IgD-negative memory B cell (primary cell): ENCODE data around the gene M6PR. TPM values are rescaled to one million over a fixed set of nuclear protein-coding genes. Genes with fewer than 3 reads are reported as not detected.
"Not testable (repeated sequence)": the region's sequence is repeated elsewhere in the genome, so short reads cannot be mapped to it uniquely, and the experiment has no call there.

ENCODE experiments used
- H3K27ac Mint-ChIP-seq, 3 donors: one replicate each; pipeline ENCODE4 v1.8.0; 2020 to 2022; ENCODE audit warnings: mild to moderate bottlenecking in 3 of 3, mixed read lengths in 3 of 3, moderate library complexity in 1 of 3
- H3K27me3 Mint-ChIP-seq: one replicate; pipeline ENCODE4 v1.8.0; 2021; ENCODE audit warnings: mixed read lengths
- H3K36me3 Mint-ChIP-seq: one replicate; pipeline ENCODE4 v1.8.0; 2020; ENCODE audit warnings: mild to moderate bottlenecking, mixed read lengths
- H3K4me1 Mint-ChIP-seq, 3 donors: one replicate each; pipeline ENCODE4 v1.8.0; 2020 to 2022; ENCODE audit warnings: mixed read lengths in 3 of 3, mild to moderate bottlenecking in 1 of 3
- H3K4me3 Mint-ChIP-seq, 4 donors: one replicate each; pipeline ENCODE4 v1.8.0; 2020 to 2022; ENCODE audit warnings: mild to moderate bottlenecking in 4 of 4, mixed read lengths in 4 of 4, moderate library complexity in 3 of 4
- H3K9me3 Mint-ChIP-seq, 3 donors: one replicate each; pipeline ENCODE4 v1.8.0; 2020 to 2021; ENCODE audit warnings: mixed read lengths in 3 of 3, mild to moderate bottlenecking in 1 of 3
- polyA plus RNA-seq: library from polyadenylated mRNA; unstranded; fragments of 300-500 nt; fragmentation: Illumina TruSeq; gene quantifications from one replicate; pipeline ENCODE4 v1.2.3, GENCODE V29; 2021

M6PR gene
- polyA plus RNA-seq, 1 donor from 2014 or later, result 186 TPM

DNA sequence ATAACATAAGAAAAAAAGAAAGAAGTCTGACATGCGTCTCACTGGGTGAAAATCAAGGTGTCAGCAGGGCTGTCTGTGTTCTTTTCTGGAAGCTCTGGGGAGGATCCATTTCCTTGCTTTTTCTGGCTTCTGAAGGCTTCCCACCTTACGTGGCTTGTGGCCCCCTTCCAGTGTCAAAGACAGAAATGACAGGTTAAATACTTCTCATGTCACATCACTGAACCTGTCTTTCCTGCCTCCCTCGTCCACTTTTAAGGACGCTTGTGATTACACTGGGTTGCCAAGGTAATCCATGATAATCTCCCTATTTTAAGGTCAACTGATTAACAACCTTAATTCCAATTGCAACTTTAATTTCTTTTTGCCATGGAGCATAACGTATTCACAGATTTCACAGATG lies 39.7 kb downstream of the M6PR start:
- H3K4me1 Mint-ChIP-seq, result peaks cover 17 to 36% (median 34%) of the 10 kb centered on the region in 3 donors
- H3K4me3 Mint-ChIP-seq, result no peak overlapping the region
- H3K36me3 Mint-ChIP-seq, result no peaks in the 10 kb centered on the region
- no peak overlapping the region for H3K27ac Mint-ChIP-seq
- no peaks in the 10 kb centered on the region for H3K27me3 Mint-ChIP-seq
- no peaks in the 10 kb centered on the region for H3K9me3 Mint-ChIP-seq

GRCh38 chr12:8907513-8907912 lies 41.9 kb downstream of the M6PR start:
- H3K9me3 Mint-ChIP-seq, result peaks cover 2 to 5% (median 3%) of the 10 kb centered on the region in 3 donors
- H3K4me3 Mint-ChIP-seq, result no peak overlapping the region
- H3K36me3 Mint-ChIP-seq, result peaks cover 2% of the 10 kb centered on the region
- peak overlapping the region in 1 of 3 donors; percentile 77 for H3K27ac Mint-ChIP-seq
- no peaks in the 10 kb centered on the region for H3K27me3 Mint-ChIP-seq
- peaks cover 29 to 42% (median 35%) of the 10 kb centered on the region in 3 donors for H3K4me1 Mint-ChIP-seq

DNA sequence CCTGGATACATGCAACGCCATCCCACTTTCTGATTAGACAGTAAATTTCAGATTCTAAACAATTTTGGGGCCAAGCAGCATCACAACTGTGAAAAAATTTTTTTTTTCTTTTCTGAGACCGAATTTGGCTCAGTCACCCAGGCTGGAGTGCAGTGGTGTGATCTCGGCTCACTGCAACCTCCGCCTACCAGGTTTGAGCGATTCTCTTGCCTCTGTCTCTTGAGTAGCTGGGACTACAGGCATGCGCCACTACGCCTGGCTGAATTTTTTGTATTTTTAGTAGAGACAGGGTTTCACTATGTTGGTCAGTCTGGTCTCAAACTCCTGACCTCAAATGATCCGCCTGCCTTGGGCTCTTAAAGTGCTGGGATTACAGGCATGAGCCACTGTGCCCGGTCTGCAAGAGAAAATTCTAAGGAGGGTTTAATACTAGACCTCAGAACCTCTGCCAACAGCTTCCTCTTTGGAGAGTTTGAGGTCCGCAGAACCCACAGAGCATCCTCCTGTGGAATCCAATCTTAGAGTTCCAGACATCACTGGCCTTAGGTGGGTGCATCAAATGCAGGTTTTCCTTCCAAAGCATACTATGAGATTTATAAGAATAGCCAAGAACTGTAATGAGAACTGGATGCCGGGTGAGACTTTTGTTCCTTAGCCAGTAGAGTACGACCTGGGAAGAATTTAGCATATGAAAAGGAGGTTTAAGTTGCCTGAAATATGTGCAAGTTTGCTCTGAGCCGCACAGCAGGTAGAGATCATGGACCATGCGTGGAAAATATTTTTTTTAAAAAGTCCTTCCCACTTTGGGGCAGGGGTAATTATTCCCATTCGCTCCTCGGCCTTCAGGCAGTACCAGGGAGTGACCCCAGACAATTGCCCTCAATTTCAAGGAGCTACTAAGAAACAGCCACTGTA lies 42.9 kb downstream of the M6PR start:
- H3K4me3 Mint-ChIP-seq, result peak overlapping the region in 2 of 4 donors; percentile 12 to 37
- peaks cover 27 to 40% (median 29%) of the 10 kb centered on the region in 3 donors for H3K4me1 Mint-ChIP-seq
- H3K36me3 Mint-ChIP-seq, result peaks cover 3% of the 10 kb centered on the region
- H3K27ac Mint-ChIP-seq, result peak overlapping the region in 1 of 3 donors; percentile 77
- no peaks in the 10 kb centered on the region for H3K27me3 Mint-ChIP-seq
- H3K9me3 Mint-ChIP-seq, result peaks cover 3 to 6% (median 4%) of the 10 kb centered on the region in 3 donors

DNA sequence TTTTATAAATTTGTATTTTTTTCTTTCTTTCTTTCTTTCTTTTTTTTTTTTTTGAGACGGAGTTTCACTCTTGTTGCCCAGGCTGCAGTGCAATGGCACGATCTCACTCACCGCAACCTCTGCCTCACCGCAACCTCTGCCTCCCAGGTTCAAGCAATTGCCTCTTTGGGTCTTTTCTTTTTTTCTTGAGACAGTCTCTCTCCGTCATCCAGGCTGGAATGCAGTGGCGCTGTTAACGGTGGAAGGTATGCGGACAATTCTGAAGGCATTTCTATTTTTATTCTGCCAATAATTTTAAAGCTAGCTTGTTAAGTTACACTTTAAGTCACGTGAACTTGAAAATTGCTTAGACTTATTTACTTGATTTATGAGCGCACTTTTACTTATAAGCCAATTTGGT lies 43.9 kb downstream of the M6PR start:
- peaks cover 3 to 6% (median 4%) of the 10 kb centered on the region in 3 donors for H3K9me3 Mint-ChIP-seq
- H3K27me3 Mint-ChIP-seq, result no peaks in the 10 kb centered on the region
- H3K36me3 Mint-ChIP-seq, result peaks cover 3% of the 10 kb centered on the region
- H3K4me3 Mint-ChIP-seq, result no peak overlapping the region
- H3K27ac Mint-ChIP-seq, result no peak overlapping the region
- H3K4me1 Mint-ChIP-seq, result peaks cover 22 to 34% (median 26%) of the 10 kb centered on the region in 3 donors

- peaks cover 3% of the 10 kb centered on the region for H3K36me3 Mint-ChIP-seq
- peaks cover 22 to 33% (median 26%) of the 10 kb centered on the region in 3 donors for H3K4me1 Mint-ChIP-seq
These were observed 44.8 kb downstream of the M6PR start for GRCh38 chr12:8904665-8905064.

DNA sequence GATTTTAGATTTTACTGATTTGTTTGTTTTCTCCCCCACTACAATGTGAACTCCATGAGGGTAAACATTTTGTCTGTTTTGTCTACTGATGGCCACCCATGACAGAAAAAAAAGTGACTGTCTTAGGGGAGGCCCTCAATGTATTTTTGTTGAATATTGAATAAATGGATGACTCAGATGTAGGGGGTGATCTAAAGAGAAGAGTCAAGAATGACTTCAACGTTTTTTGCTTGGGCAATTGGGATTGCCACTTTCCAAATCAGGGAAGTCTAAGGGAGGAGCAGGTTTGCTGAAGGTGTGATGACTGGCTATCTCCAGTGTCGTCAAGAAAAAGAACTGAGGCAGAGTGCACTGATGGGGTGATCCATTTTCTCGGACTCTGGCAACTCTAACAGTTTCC lies 45.8 kb downstream of the M6PR start:
- peaks cover 22 to 33% (median 26%) of the 10 kb centered on the region in 3 donors for H3K4me1 Mint-ChIP-seq
- H3K9me3 Mint-ChIP-seq, result peaks cover 3 to 6% (median 4%) of the 10 kb centered on the region in 3 donors
- H3K27me3 Mint-ChIP-seq, result no peaks in the 10 kb centered on the region
- H3K4me3 Mint-ChIP-seq, result peak overlapping the region in 2 of 4 donors; percentile 54 to 84
- H3K36me3 Mint-ChIP-seq, result peaks cover 3% of the 10 kb centered on the region
- peak overlapping the region in 1 of 3 donors; percentile 48 for H3K27ac Mint-ChIP-seq

More at GRCh38 chr12:8904665-8905064, 44.8 kb downstream of the M6PR start:
- Mint-ChIP-seq H3K9me3 (peaks cover 3 to 6% (median 4%) of the 10 kb centered on the region in 3 donors), H3K27ac (no peak overlapping the region), H3K4me3 (peak overlapping the region; percentile 6 to 78 (median 45)), H3K27me3 (no peaks in the 10 kb centered on the region)

GRCh38 chr12:8902703-8903102 lies 46.7 kb downstream of the M6PR start:
- H3K4me3 Mint-ChIP-seq, result peak overlapping the region; percentile 5 to 84 (median 69)

GRCh38 chr12:8899830-8900229 lies 49.6 kb downstream of the M6PR start:
- Mint-ChIP-seq H3K27ac (peak overlapping the region in 1 of 3 donors; percentile 8), H3K4me1 (peaks cover 18 to 21% (median 21%) of the 10 kb centered on the region in 3 donors), H3K4me3 (no peak overlapping the region), H3K36me3 (peaks cover 3% of the 10 kb centered on the region), H3K27me3 (peaks cover 3% of the 10 kb centered on the region), H3K9me3 (peaks cover 4 to 6% (median 5%) of the 10 kb centered on the region in 3 donors)

More at GRCh38 chr12:8902703-8903102, 46.7 kb downstream of the M6PR start:
- H3K9me3 Mint-ChIP-seq, H3K27me3 Mint-ChIP-seq, H3K36me3 Mint-ChIP-seq: not testable (repeated sequence)
- Mint-ChIP-seq H3K27ac (peak overlapping the region; percentile 30 to 78 (median 71)), H3K4me1 (peaks cover 22 to 33% (median 26%) of the 10 kb centered on the region in 3 donors)

GRCh38 chr12:8897081-8897480 lies 52.4 kb downstream of the M6PR start:
- H3K4me3 Mint-ChIP-seq, result no peak overlapping the region
- H3K4me1 Mint-ChIP-seq, result no peaks in the 10 kb centered on the region
- peaks cover 2% of the 10 kb centered on the region for H3K36me3 Mint-ChIP-seq
- peaks cover 3% of the 10 kb centered on the region for H3K27me3 Mint-ChIP-seq
- peaks cover 0 to 2% (median 0%) of the 10 kb centered on the region in 3 donors for H3K9me3 Mint-ChIP-seq
- no peak overlapping the region for H3K27ac Mint-ChIP-seq

DNA sequence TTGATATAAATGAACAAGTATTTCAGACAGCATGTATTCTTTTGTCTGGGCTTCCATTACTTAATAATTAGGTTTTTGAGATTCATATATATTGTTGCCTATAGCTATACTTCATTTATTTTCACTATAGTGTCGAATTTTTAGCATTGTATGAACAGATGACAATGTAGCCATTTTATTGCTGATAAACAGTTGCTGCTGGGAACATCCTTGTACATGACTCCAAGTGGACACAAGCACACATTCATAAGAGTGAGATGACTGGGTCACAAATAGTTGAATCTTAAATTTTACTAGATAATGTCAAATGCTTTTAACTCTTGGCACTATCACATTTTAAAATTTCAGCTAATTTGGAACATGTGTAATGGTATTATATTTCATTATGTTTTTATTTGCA lies 54.5 kb downstream of the M6PR start:
- Mint-ChIP-seq H3K27me3 (peaks cover 3% of the 10 kb centered on the region), H3K27ac (no peak overlapping the region), H3K4me1 (peaks cover 5% of the 10 kb centered on the region in 3 donors), H3K4me3 (no peak overlapping the region), H3K9me3 (peaks cover 0 to 2% (median 0%) of the 10 kb centered on the region in 3 donors), H3K36me3 (peaks cover 2% of the 10 kb centered on the region)

DNA sequence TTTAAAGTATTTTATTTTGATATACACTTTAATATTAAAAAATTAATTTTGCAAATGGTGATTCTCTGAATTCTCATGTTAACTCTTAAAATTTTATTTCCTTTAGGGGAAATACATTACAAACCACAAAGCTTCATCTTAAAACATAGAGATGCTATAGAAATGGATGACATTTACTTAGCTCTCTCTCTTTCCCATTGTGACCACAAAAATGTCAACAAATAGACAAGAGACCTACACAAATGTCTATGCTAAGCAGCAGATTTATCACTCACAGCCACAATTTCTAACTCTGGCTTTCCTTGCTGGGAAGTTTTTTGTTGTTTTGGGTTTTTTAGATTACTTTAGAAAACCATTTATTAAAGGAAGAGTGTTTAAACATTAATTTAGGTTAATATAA lies 55.1 kb downstream of the M6PR start:
- H3K4me3 Mint-ChIP-seq, result no peak overlapping the region
- H3K4me1 Mint-ChIP-seq, result peaks cover 5% of the 10 kb centered on the region in 3 donors
- H3K27ac Mint-ChIP-seq, result no peak overlapping the region
- peaks cover 3% of the 10 kb centered on the region for H3K27me3 Mint-ChIP-seq
- H3K36me3 Mint-ChIP-seq, result peaks cover 2% of the 10 kb centered on the region
- H3K9me3 Mint-ChIP-seq, result peaks cover 0 to 2% (median 0%) of the 10 kb centered on the region in 3 donors

- Mint-ChIP-seq H3K9me3 (peaks cover 0 to 2% (median 0%) of the 10 kb centered on the region in 3 donors), H3K27me3 (peaks cover 3% of the 10 kb centered on the region), H3K36me3 (peaks cover 3% of the 10 kb centered on the region)
These were observed 57.5 kb downstream of the M6PR start for GRCh38 chr12:8891976-8892375.

More at GRCh38 chr12:8891976-8892375, 57.5 kb downstream of the M6PR start:
- Mint-ChIP-seq H3K4me3 (no peak overlapping the region), H3K4me1 (peaks cover 5% of the 10 kb centered on the region in 3 donors), H3K27ac (no peak overlapping the region)
